ENCODE data around the gene IL10RA. TPM values are rescaled to one million over a fixed set of nuclear protein-coding genes. Genes with fewer than 3 reads are reported as not detected.
"Not testable (repeated sequence)": the region's sequence is repeated elsewhere in the genome, so short reads cannot be mapped to it uniquely, and the experiment has no call there.

Gene IL10RA
- total RNA-seq (2014; rRNA removed; shearing (Covaris generic)), result 0.35 and 2.7 TPM in 2 replicates
- 0.25 TPM in 1 of 2 replicates, not detected in the other for polyA plus RNA-seq (2014; cell fraction: nucleus; rRNA removed)

GRCh38 chr11:117985953-117986887 is at the start of gene IL10RA:
IL10RA (plus strand) TSS chr11:117986394; CDS start chr11:117986468, 74 bp downstream.
- DNase-seq (ENCODE audit: extremely low read depth, low read depth), result peak; percentile 46

- no peak for DNase-seq (ENCODE audit: extremely low read depth, low read depth)
Measured at GRCh38 chr11:117936973-117937372, 49.2 kb upstream of the IL10RA start.

GRCh38 chr11:117940736-117941135 is 45.5 kb upstream of the IL10RA start:
- no peak for DNase-seq (ENCODE audit: extremely low read depth, low read depth)

- DNase-seq (ENCODE audit: extremely low read depth, low read depth), result no peak
Measured at GRCh38 chr11:117941163-117941707, 45.0 kb upstream of the IL10RA start.

GRCh38 chr11:117941976-117942654 is 44.1 kb upstream of the IL10RA start:
- DNase-seq (ENCODE audit: extremely low read depth, low read depth), result no peak

- DNase-seq (ENCODE audit: extremely low read depth, low read depth), result no peak
Measured at GRCh38 chr11:117944554-117944953, 41.6 kb upstream of the IL10RA start.

- no peak for DNase-seq (ENCODE audit: extremely low read depth, low read depth)
Measured at GRCh38 chr11:117945047-117945810, 41.0 kb upstream of the IL10RA start.

GRCh38 chr11:117946156-117946841 is 39.9 kb upstream of the IL10RA start:
- no peak for DNase-seq (ENCODE audit: extremely low read depth, low read depth)

- DNase-seq (ENCODE audit: extremely low read depth, low read depth), result peak; percentile 84
Measured at GRCh38 chr11:117946842-117947526, 39.2 kb upstream of the IL10RA start.

- DNase-seq (ENCODE audit: extremely low read depth, low read depth), result not testable (repeated sequence)
Measured at GRCh38 chr11:117947751-117948150, 38.4 kb upstream of the IL10RA start.

- not testable (repeated sequence) for DNase-seq (ENCODE audit: extremely low read depth, low read depth)
Measured at GRCh38 chr11:117948466-117948865, 37.7 kb upstream of the IL10RA start.

GRCh38 chr11:117949062-117949461 is 37.1 kb upstream of the IL10RA start:
- DNase-seq (ENCODE audit: extremely low read depth, low read depth), result no peak

- no peak for DNase-seq (ENCODE audit: extremely low read depth, low read depth)
Measured at GRCh38 chr11:117950301-117950700, 35.9 kb upstream of the IL10RA start.

GRCh38 chr11:117950993-117951961 is 34.9 kb upstream of the IL10RA start:
- DNase-seq (ENCODE audit: extremely low read depth, low read depth), result no peak

- DNase-seq (ENCODE audit: extremely low read depth, low read depth), result no peak
Measured at GRCh38 chr11:117953024-117953671, 33.0 kb upstream of the IL10RA start.

- DNase-seq (ENCODE audit: extremely low read depth, low read depth), result no peak
Measured at GRCh38 chr11:117958949-117959348, 27.2 kb upstream of the IL10RA start.

GRCh38 chr11:117959438-117960149 is 26.6 kb upstream of the IL10RA start:
- DNase-seq (ENCODE audit: extremely low read depth, low read depth), result no peak

All from NCI-H460 (cell line).